Skin of body (tissue), 3 donors: ENCODE data around the gene OR7A17. TPM values are rescaled to one million over a fixed set of nuclear protein-coding genes. Genes with fewer than 3 reads are reported as not detected.

ENCODE experiments used
- DNase-seq: peaks from one replicate; lab custom pipeline; 2025; lab: John Stamatoyannopoulos, UW
- small RNA-seq: library from RNA; depleted of rRNA; stranded (forward); fragments of <200 nt; gene quantifications from one replicate; pipeline ENCODE3, GENCODE V24; 2014; ENCODE audit warnings: low replicate concordance
- total RNA-seq: library from RNA; depleted of rRNA; stranded (reverse); fragments of >200 nt; gene quantifications from one replicate; pipeline ENCODE4 v1.2.3, GENCODE V29; 2014

Gene OR7A17
- total RNA-seq: not detected

DNA sequence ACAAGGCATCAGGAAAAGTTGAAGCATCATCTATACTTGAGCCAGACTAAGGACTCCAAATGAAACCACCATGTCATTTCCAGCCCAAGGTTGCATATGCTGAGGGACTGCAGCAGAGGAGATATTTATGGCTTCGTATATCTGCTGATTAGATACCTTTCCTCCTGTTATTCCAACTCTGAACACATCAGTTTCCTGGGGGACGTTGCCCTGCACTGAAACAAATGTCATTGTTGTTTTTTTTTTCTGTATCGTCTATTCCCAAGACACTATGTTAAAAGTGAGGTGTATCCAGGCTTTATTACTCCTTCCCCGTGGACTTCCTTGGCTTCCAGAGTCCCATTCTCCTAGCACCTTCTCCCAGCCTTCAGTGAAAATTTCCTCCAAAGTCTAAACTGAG lies at the start of gene OR7A17:
Gene OR7A17 (minus strand): TSS at position 101 of the 400 bp plus-strand sequence. CDS start 4,777 bp downstream, outside the sequence.
- DNase-seq: no peak

DNA sequence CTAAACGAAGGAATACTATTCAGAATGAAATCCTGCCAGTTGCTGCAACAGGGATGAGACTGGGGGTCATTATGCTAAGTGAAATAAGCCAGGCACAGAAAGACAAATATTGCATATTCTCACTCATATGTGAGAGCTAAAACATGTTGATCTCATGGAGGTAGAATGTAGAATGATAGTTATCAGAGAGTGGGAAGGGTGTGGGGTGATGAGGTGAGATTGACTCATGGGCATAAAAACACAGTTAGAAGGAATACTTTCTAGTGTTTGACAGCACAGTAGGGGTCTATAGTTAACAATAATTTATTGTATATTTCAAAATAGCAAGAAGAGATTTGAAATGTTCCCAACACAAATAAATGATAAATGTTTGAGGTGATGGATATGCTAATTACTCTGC lies 47.6 kb upstream of the OR7A17 start:
- DNase-seq: no peak

DNA sequence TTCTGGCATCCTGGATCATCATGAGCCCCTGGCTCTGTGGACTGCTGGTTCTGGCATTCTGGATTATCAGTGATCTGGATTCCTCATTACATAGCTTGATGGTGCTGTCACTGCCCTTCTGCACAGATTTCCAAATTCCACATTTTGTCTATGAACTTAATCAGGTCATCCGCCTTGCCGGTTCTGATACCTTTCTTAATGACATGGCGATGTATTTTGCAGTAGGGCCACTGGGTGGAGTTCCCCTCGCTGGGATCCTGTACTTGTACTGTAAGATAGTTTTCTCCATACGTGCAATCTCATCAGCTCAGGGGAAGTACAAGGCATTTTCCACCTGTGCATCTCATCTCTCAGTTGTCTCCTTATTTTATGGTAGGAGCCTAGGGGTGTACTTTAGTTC lies 30.9 kb upstream of the OR7A17 start:
- no peak for DNase-seq

DNA sequence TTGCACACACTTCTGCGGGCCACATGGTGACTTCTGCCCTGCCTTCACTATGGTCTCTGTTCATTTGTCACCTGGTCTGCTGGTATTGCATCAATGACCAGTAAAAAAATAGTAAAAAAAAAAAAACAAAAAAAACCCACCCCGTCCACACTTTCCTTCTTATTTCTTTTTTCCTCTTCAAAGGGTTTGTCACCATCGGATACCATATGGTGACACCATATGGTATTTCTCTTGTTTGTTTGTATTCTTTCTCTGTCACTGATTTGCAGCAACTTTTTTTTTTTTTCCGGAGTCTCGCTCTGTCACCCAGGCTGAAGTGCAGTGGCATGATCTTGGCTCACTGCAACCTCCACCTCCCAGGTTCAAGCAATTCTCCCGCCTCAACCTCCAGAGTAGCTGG lies 29.2 kb upstream of the OR7A17 start:
- no peak for DNase-seq

DNA sequence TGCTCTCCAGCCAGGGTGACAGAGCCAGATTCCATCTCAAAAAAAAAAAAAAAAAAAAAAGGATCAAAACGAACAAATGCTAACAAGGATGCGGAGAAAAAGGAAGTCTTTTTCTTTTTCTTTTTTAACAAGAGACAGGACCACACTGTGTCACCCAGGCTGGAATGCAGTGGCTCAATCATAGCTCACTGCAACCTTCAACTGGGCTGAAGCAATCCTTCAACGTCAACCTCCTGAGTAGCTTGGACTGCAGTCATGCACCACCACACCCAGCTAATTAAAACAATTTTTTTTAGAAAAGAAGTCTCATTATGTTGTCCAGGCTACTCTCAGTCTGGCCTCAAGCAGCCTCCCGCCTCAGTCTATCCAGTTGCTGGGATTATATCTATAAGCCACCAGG lies 20.8 kb upstream of the OR7A17 start:
- DNase-seq: no peak

DNA sequence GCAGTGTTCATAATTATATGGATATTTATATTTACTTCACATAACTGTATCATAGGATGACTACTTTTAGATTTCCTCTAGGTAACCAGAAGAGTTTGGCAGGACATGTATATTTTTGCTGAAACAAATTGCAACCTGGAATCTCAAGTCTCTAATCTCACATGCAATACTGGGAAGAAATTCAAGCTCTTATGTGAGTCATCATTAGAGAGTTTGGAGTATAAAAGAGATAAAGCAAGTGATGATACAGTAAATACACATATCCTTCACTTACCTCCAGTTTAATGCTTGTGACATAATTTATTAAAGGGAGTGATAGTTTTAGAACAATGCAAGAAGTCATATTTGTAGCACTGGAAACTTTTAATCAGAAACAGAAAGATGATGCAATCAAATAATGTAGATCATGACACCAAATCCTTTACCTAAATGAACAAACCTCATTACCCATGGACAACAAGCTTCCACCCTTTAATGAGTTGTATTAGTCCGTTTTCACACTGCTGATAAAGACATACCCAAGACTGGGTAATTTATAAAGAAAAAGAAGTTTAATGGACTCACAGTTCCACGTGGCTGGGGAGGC lies 15.8 kb upstream of the OR7A17 start:
- no peak for DNase-seq

DNA sequence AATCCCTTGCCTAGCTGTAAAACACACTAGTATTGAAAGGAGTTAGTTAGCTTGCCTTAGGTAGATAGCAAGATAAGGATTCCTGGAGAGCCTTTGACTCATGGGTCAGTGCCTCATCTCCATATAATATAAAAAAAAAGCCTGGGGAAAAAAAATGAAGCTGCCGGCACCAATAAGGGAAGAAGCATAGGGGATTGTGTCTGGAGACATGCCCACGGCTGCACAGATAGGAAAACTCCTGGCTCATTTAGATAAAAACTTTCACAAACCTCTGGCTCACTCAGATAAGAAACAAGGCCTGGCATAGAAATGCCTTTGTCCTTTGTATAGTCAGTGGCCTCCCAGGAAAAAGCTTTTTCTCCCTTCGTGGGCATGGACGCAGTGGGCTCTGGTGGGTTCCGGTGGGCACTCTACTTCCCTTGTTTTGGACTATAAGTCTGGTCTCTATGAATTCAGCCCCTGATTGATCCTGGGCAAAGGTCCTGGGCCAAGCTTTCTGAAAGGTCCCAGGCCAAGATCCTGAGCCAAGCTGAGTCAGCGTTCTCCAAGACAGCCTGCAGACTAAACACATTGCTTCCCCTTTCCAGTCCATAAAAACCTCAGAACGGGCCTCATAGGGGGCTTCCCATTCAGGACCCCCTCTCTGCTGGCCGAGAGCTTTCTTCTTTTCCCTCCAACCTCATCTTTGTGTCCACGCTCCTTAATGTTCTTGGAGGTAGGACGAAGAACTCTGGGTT lies 4.9 kb upstream of the OR7A17 start:
- DNase-seq: no peak

DNA sequence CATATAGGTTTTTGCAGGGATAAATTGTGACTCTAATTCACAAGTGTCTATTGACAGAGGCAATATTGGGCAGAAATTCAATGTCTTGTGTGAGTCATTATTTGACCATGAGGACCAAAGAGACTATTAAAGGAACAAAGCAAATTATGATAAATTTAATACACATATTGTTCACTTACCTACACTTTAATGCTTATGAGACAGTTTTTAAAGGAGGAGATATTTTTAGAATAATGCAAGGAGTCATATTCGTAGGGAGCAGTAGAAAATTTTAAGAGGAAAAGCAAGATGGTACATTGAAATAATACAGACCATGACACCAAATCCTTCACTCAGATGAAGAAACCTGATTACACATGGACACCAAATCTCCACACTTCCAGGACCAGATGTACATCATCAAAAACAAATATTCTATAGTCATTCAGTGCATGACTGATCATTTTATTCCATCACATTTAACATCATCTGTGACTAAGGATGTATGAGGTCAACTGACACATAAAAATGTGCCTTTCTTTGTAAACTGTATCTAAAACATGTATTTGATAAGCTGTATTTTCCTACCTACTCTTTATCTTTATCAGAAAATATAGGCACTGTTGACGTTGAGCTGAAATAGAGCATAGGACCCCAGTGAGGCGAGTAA lies 4.2 kb upstream of the OR7A17 start:
- no peak for DNase-seq

DNA sequence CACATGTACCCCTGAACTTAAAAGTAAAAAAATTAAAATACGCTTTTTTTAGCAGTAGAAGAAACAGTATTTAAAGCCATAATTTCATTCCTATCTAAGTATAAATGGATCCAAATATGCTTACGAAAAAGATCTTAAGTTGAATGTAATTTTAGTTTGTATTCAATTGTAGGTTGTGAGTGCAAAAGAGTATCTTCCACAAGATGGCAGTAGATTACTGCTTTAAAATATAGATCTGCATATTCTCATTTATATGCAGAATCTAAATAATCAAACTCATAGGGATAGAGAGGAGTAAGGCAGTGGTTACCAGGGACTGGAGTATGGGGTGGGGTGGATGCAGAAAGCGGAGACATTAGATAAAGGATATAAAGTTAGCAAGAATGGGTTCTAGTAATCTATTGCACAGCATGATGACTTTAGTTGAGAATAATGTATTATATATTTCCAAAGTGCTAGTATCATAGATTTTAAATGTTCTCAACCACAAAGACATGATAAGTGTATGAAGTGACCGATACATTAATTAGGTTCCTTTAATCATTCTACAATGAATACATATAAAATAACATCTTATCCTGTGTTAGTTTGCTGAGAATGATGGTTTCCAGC lies 14.2 kb downstream of the OR7A17 start:
- DNase-seq: no peak

DNA sequence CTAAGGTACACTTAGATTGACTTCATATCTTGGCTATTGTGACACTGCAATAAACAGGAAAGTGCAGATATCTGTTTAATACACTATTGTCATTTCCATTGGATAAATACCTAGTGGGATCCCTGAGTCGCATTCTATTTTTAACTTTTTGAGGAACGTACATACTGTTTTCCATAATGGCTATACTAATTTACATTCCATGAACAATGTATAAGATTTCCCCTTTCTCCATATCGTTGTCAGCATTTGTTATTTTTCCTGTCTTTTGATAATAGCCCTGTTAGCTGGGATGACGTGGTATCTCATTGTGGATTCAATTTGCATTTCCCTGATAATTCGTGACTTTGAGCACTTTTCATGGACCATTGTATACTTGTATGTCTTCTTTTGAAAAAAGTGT lies 17.4 kb downstream of the OR7A17 start:
- DNase-seq: no peak

DNA sequence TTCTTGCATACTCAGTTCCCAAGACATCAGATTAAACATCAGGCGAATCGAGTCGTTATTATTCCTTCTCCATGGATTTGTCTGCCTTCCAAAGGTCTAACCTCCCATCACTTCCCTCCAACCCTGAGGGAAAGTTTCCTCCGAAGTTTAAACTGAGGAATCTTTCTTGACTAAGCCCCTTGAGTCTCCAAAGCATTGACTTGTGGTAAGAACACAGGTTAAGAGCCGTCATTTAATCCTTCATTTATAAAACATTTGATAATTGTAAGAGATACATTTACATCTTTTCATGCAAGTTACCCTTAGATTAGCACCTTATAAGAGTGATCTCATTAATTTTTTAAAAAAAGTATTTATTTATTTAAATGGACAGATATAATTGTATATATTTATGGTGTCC lies 37.1 kb downstream of the OR7A17 start, which contains the start of gene OR7A10:
Gene OR7A10 (minus strand): TSS at position 101 of the 400 bp plus-strand sequence. CDS start 7,045 bp downstream, outside the sequence.
- DNase-seq: no peak

DNA sequence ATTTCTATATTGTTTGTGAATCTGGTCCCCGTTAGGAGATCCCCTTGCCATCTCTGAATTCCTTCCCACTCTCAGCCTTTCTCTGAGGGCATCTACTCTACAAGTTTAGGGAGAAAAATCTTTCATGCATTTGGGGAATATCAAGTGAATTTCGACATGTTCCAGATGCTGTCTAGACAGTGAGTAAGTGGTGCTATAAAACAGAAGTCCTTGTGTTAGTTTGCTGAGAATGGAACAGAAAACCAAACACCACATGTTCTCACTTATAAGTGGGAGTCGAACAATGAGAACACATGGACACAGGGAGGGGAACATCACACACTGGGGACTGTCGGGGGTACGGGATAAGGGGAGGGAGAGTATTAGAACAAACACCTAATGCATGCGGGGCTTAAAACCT lies 42.4 kb downstream of the OR7A17 start:
- DNase-seq: peak; percentile 86

DNA sequence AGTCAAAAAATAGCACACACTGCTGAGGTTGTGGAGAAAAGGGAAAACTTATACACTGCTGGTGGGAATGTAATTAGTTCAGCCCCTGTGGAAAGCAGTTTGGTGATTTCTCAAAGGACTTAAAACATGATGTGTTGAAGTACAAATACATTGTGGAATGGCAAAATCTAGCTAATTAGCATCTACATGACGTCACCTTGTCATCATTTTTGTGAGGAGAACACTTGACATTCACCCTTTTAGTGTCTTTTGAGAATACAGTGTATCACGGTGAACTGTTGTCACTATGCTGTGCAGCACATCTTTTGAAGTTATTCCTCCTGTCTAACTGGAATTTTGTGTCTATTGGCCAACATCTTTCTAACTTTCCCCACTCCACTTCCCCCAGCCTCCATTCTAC lies 42.8 kb downstream of the OR7A17 start:
- DNase-seq: peak; percentile 19

DNA sequence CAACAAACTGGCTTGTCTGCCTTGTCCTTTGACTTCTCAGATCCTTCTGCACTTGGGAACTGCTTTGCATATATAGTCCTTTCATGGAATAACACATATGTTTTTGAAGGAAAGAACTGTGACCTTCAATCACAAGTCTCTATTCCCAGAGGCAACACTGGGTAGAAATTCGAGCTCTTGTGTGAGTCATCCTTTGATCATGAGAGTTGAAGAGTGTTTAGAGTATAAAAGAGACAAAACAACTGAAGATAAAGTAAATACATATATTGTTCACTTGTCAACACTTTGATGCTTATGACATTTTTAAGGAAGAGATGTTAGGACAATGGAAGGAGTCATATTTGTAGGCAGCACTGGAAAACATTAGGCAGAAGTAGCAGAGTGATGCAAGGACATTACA lies 45.7 kb downstream of the OR7A17 start:
- DNase-seq: peak; percentile 19

DNA sequence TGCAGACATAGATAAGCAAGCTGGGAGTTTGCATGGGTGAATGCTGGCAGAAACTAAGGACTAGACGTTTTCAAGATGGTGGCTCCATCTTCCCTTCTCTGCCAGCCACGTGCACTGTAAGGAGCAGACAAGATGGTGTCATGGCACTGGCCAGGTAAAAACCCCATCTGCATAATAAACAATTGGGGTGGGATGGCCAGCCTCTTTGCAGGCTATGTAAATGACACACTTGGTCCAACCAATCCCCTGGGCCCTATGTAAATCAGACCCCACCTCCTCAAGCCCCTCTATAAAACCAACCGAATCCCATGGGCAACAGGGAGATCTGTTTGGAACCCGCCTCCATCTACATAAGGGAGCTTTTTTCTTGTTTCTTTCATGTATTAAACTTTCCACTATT lies 48.5 kb downstream of the OR7A17 start:
- DNase-seq: no peak

DNA sequence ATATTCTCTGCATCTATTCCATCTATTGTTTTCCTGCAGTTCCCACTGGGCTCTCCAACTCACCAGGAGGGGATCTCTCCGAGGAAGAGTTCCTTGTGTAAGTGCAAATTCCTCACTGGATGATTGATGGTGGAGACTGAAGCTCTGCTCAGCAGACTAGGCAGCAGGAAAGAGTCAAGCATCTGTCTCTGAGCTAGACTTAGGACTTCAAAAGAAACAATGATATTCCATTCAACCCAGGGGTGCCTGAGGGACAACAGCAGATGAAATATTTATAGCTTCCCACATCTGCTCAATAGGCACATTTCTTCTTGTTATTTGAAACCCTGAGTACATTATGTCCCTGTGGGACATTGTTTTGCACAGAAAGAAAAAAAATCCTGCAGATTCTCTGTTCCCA lies 50.9 kb downstream of the OR7A17 start, which contains the start of the genes OR7A5 and OR7C1:
Gene OR7A5 (minus strand): TSS at position 175 of the 400 bp plus-strand sequence. CDS start 6,944 bp downstream, outside the sequence.
Gene OR7C1 (minus strand): TSS at position 175 of the 400 bp plus-strand sequence. CDS start 35,049 bp downstream, outside the sequence.
- DNase-seq: peak; percentile 85

DNA sequence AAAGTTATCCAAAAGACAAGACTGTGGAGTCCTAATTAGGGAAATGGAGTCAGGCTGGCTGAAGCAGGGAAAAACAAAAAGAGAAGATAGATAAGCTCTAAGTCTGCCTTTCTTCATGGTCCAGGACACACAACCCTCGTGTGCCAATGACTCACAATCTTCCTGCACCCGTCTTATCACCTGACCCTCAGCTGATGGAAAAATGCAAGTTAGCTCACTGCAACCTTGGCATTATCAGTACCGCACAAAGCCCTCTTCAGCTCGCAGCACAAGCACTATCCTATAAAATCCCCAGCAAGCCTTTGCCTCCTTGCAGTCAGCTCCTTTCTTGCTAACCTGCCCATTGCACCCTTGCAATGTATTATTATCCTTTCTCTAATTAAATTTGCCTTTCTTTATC lies 55.2 kb downstream of the OR7A17 start:
- no peak for DNase-seq

Small RNA genes lying within 50 kb of the gene (small RNA-seq; reads per million reads assigned to genes)
- gene OR7A18P: not detected

Other genes with a start within 250 kb of the OR7A17 start
- gene ADGRE3, start 211.3 kb downstream of the OR7A17 start, total RNA-seq: 1.2 TPM
- gene ZNF333, start 196.1 kb downstream of the OR7A17 start, total RNA-seq: 17.0 TPM
- 1.8 TPM for gene ADGRE2, start 107.6 kb downstream of the OR7A17 start, total RNA-seq
- not detected for gene OR7A5, start 50.9 kb downstream of the OR7A17 start, total RNA-seq
- 0.20 TPM for gene OR7C1, start 50.9 kb downstream of the OR7A17 start, total RNA-seq
- gene OR7A10, start 37.2 kb downstream of the OR7A17 start, total RNA-seq: not detected
- gene OR7C2, start 55.4 kb upstream of the OR7A17 start, total RNA-seq: not detected
- 11.4 TPM for gene SLC1A6, start 93.7 kb upstream of the OR7A17 start, total RNA-seq
- 29.3 TPM for gene CASP14, start 163.3 kb upstream of the OR7A17 start, total RNA-seq
- gene OR1I1, start 196.1 kb upstream of the OR7A17 start, total RNA-seq: not detected
- gene SYDE1, start 221.3 kb upstream of the OR7A17 start, total RNA-seq: 6.9 TPM